Measurements from ENCODE around the gene TMEM52.
A peak's percentile ranks its signal among the peaks of the same experiment; 100 is the strongest.

The TMEM52 gene

DNA sequence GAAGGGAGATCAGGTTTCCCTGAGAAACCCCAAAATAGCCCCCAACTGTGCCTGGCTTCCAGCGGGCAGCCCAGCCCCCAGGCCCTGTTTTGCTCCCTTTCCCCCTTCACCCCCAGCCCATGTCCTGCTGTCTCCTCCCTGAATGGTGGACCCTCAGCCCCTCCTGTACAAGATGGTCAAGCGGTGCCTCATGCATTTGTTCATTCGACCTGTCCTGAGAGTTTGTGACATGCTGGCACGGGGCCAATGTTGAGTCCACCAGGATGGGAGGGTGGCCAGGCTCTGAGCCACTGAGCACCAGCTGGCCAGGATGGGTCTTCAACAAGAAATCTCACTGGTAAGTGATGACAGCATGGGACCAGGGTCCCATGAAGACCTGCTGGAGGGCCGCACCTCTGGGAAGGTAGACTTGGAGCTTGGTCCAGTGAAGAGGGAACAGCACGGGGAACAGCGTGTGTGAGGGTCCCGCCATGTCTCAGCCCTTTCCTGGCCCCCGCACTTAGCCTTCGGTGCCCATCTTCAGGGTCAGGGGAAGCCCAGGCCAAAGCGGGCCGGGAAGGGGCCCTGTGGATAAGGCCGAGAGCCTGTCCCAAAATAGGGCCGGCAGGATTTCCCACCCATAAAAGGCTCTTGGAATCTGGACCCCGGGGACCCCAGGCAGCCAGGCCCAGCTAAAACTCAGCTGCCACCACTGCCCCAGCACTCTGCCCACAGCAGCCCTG is 3.9 kb downstream of the TMEM52 start, which contains the start of gene CALML6:
CALML6 (plus strand) TSS at position 290 of the 722 bp plus-strand sequence; CDS start at position 311, 21 bp downstream.
- DNase-seq (ENCODE audit: low read depth in 2 of 2) = no peak

DNA sequence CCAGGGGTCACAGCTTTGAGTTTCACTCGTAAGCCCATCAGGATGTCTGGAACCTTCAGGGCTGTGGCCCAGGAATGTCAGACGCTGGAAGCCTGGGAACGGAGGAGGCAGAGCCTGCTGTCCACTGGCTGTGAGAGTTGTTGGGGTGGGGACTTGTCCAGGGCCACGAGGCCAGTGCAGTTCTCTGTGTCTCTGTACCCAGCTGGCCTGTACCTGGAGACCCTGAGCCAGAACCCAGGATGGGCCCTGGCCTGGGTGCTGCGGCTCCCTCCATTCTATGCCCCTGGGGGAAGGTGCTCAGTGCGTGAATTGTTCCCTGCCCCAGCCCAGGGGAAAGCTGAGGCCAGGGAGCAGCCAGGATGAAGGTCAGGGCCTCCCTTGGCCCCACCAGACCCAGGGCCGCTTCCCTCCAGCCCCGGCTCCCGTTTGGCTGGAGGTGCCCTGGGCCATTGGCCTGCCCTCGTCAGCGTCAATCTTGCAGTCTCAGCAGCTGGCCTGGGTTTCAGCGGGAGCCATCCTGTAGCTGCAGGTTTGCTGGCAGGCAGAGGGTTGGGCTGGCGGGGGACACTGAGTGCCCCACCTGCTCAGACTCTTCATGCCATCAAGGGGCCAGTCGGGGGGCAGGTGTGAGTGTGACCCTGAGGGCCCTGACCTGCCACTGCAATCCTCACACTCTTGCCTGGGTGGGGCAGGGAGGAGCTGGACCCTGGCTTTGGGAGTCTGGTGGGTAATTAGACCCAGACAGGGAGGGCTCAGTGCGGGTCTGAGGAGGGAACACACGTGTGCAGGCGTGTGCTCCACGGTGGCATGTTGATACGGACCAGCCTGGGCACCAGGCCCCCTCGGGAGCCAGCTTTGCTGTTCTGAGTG is 4.7 kb downstream of the TMEM52 start:
- no peak for DNase-seq (ENCODE audit: low read depth in 2 of 2)

DNA sequence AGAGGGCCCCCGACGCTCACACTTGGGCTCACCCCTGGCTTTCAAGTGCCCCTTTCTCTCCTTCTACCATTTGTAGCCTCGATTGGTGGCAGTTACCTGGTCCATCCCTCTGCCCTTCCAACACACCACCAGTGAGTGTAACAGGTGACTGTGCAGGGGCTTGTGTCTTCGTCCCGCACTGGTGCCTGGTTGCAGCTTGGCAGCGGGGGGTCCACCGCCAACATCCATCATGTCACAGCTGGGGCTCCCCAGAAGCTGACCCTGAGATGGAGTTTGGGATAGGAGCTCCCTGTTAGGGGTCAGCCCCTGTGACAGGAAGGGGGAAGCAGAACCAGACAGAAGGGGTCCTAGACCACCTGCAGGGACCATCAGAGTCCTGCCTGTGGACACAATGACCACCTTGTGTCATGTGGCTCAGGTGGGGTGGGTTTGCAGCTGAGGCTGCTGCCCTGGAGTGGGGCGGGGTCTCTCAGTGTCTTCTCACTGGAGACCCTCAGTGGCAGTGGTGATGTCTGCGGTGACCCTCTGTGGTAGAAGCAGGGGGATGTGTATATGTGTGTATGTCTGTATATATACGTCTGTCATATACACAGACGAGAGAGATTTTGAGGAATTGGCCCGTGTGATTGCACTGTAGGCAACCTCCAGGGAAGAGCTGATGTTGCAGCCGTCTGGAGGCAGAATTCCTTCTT is 7.6 kb downstream of the TMEM52 start:
- DNase-seq (ENCODE audit: low read depth in 2 of 2) = no peak

DNA sequence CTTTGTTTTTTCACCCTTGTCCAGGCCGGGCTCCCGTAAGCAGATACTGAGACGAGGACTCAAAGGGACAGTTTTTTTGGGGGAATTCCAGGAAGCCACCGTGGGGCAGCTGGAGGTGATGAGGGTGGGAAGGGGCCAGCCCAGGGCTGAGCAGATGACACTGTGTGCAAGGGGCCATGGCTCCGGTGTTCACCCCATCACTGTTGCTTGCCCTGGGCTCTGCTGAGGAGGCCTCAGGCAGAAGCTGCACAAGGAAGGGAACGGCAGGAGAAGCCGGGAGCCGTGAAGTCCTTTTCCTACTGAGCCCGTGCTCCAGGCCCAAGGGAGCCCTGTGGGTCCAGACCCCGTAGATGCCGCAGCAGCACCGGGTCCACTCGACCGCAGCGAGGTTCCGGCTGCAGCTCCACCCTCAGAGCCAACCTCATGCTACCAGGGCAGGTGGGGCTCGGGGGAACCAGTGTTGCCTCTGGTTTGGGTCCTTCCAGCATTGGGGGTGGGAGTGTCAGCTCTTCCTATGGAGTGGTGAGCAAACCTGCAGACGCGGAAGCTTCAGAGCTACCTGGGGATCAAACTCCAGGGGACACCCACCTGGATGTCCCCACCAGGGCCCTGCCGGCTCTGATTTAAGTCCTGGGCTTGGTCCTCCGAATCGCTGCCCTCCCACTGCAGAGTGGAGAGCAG is 8.3 kb downstream of the TMEM52 start:
- DNase-seq (ENCODE audit: low read depth in 2 of 2) = no peak

DNA sequence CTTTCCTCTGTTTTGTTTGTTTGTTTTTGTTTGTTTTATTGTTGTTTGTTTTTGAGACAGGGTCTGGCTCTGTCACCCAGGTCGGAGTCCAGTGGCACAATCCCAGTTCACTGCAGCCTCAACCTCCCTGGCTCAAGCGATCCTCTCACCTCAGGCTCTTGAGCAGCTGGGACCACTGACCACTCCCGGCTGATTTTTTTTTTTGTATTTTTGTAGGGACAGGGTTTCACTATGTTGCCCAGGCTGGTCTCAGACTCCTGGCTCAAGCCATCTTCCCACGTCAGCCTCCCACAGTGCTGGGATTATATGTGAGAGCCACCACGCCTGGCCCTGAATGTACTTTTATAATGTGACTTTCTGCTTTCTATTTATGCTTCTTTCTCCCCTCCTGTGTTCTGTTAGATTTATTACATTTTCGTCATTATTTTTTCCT is 9.0 kb downstream of the TMEM52 start:
- DNase-seq (ENCODE audit: low read depth in 2 of 2) = no peak

DNA sequence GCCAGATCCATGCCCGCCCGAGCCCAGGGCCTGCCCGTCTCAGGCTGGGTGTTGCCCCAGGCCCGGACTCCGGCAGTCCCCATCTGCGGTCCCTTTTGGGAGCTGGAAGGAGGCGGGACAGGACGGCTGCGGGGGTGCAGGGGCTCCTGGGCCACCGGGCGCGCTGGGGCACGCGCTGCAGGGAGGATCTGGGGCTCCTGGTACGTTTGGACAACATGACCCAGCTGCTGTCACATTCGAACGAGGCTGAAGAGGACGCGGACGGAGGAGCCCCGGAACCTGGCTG is 10.6 kb downstream of the TMEM52 start:
- no peak for DNase-seq (ENCODE audit: low read depth in 2 of 2)

DNA sequence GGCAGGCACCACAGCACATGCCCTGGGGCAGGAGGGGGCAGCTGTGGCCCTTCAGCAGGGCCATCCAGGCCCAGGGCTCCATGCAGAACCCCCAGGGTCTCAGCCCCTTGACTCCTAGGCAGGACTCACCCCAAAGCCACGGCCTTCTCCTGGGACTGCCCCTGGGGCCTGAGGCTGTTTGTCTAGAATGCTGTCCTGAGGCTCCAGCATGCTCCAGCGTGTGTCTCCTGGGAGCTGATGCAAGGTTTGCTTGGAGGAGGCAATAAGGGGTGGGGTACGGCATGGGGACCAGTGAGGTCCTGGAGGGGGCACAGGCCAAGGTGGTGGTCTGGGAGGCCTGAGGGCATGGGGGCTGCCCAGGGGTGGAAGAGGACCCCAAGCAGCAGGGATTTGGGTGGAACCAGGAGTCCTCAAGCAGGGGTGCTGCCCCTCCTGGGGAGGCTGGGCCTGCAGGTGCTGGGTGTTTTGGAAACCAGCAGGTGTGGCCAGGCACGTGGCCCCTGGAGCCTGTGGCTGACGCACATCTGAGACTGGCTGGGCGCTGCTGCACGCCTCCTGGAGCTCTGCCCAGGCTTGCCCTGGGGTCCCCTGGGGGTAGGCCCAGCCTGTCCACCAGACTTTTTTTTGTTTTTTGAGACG is 11.9 kb downstream of the TMEM52 start:
- no peak for DNase-seq (ENCODE audit: low read depth in 2 of 2)

DNA sequence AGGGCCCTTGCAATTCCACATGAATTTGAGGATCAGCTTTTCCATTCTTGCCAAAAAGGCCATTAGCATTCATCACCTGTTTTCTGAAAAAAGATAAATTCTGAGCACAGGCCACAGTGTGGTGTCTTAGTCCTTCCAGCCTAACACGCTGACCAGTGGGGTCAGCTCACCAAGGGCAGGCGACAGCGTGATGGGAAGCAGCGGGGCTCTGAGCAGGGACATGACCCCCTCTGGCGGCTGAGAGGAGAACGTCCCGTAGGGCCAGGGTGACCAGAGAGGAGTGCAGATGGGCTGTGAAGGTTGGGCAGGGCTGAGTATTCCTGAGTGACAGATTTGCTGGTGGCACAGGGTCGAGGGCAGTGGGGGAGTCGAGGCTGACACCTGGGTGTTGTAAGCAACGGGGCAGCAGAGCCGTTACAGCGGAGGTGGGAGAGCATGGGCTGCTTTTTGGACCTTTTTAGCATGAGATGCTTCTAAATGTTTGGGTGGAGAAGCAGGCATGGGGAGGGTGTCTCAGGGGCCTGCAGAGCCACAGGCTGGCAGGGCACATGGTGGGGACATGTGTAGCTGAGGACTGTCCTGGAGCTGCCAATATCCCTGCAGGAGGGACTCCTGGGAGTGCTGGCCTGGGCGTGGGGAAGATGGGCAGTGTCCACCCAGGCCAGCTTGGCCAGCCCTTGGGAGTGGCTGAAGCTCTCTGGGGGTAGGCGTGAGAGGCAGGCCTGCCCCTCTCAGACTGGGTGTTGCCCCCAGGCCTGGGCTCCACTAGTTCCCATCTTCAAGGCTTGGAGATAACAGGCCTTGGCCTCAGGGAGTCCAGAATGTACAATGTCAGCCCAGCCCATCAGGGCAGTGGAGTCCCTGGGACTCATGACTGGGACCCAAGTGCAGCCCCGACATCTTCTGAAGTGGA is 12.6 kb downstream of the TMEM52 start:
- DNase-seq (ENCODE audit: low read depth in 2 of 2) = peak; percentile 56 to 60

DNA sequence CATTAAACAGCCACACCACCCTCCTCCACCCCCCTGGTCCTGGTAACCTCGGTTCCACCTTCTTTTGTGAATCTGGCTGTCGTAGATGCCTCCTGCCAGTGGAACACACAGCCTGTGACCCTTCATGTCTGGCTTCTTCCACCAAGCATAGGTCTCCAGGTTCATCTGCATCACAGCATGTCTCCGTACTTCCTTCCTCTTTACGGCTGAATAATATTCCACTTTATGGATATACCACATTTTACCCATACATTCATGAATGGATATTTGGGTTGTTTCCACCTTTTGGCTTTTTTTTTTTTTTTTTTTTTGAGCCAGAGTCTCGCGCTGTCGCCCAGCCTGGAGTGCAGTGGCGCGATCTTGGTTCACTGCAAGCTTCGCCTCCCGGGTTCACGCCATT is 15.9 kb downstream of the TMEM52 start:
- DNase-seq (ENCODE audit: low read depth in 2 of 2) = no peak

DNA sequence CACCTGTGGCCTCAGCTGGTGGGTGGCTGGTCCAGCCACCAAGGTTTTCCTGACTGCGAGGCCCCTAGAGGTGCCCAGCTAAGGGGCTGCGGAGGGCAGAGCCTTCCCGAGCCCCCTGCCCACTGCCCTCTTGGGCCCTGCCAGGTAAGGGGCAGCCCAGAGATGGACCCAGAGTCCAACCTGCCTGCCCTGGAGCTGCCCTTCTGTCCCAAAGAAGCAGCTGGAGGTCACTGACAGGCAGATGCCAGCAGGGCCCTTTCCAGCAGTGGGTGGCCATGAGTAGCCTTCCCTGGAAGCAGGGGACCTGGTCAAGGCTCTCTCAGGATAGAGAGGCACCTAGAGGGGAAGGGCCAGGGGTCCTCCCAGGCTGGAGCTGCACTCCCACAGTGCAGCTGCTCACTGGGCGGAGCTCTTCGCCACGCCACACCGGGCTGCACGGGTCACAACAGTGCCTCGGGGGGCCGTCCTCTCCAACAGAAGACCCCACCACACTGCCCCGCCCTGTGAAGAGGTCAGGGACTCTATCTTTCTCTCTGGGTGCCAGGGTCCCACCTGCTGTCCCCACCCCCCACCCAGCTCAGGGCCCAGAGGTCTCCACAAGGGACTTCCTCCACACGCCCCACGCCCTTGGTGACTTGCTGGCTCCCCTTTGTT is 17.3 kb downstream of the TMEM52 start:
- DNase-seq (ENCODE audit: low read depth in 2 of 2) = no peak

DNA sequence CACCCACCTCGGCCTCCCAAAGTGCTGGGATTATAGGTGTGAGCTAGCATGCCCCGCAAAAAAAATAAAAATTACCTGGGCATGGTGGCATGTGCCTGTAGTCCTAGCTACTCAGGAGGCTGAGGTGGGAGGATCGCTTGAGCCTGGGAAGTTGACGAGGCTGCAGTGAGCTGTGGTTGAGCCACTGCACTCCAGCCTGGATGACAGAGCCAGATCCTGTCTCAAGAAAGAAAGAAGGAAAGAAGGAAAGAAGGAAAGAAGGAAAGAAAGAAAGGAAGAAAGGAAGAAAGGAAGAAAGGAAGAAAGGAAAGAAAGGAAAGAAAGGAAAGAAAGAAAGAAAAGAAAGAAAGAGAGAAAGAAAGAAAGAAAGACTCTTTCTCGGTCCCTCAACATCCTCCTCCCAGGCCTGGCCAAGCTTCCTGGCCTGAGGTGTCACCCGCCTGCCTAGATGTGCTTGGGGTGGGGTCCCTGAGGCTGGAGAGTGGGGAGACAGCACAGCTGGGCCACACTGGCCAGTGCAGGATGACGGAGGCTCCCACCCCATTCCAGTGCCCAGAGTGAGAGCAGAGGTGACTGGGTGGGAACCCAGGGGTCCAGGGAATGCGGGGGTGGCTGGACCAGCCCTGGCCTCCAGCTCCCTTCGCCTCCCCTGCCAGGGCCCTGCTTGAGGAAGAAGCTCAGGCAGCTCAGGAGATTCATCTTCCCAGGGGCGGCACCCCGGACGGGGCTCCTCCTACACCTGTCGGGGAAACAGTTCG is 18.0 kb downstream of the TMEM52 start:
- no peak for DNase-seq (ENCODE audit: low read depth in 2 of 2)

DNA sequence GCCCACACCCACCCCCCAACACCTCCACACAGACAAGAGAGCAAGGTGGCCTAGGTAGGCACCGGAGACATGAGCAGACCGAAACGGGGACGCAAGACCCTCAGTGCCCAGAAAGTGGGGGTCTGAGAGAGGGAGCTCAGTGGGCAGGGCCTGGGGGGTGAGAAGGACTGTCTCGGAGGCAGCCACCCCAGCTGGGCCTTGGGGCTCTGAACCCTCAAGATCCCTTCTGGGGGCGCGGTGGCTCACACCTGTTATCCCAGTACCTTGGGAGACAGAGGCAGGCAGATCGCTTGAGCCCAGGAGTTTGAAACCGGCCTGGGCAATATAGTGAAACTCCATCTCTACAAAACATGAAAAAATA is 19.1 kb downstream of the TMEM52 start:
- no peak for DNase-seq (ENCODE audit: low read depth in 2 of 2)

DNA sequence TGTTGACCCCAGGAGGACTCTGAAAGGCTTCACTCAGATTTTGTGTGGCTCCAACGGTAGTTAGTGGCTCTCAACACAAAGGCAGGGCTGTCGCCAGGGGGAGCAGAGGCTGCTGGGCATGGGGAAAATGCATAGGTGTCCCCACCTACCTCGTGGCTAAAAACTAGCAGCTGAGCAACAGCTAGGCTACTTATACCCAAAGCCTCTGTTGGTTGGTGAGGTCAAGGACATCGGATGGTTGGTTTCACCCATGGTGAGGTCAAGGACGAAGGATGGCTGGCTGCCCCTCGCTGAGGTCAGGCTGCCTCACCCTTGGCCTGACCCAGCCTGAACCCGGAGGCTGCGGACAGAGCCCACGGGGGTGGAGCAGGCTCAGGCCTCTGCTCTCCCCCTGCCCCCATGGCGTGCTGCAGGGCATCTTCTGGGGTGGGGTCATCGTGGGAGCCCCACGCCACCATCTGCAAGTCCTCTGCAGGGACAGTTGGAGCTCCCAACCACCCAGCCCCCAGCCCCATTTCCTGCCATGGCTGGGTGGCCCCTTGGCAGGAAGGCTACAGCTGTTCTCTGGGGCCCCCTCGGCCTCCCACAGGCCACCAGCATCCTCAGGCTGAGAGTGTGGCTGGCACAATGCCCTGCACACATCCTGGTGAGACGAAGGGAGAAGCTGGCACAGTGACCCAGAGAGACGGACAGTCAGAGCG is 19.7 kb downstream of the TMEM52 start:
- no peak for DNase-seq (ENCODE audit: low read depth in 2 of 2)

DNA sequence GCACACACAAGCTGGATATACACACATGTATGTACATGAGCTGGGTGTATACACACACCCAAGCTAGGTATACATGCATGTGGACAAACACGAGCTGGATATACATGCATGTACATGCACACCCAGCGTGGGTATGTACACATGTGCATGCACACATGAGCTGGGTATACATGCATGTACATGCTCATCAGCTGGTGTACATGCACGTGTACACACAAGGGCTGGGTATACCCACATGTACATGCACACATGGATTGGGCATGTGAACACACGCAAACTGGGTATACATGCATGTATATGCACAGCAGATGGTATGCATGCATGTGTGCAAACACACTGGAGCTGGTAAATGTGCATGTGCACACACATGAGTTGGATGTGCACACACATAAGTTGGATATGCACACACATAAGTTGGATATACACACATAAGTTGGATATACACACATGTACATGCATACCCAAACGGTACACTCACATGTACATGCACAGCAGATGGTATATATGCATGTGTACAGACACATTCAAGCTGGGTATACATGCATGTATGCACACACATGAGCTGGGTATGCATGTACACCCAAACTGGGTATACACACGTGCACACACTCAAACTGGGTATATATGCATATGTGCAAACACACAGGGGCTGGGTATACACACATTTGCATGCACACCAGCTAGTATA is 20.7 kb downstream of the TMEM52 start:
- no peak for DNase-seq (ENCODE audit: low read depth in 2 of 2)

DNA sequence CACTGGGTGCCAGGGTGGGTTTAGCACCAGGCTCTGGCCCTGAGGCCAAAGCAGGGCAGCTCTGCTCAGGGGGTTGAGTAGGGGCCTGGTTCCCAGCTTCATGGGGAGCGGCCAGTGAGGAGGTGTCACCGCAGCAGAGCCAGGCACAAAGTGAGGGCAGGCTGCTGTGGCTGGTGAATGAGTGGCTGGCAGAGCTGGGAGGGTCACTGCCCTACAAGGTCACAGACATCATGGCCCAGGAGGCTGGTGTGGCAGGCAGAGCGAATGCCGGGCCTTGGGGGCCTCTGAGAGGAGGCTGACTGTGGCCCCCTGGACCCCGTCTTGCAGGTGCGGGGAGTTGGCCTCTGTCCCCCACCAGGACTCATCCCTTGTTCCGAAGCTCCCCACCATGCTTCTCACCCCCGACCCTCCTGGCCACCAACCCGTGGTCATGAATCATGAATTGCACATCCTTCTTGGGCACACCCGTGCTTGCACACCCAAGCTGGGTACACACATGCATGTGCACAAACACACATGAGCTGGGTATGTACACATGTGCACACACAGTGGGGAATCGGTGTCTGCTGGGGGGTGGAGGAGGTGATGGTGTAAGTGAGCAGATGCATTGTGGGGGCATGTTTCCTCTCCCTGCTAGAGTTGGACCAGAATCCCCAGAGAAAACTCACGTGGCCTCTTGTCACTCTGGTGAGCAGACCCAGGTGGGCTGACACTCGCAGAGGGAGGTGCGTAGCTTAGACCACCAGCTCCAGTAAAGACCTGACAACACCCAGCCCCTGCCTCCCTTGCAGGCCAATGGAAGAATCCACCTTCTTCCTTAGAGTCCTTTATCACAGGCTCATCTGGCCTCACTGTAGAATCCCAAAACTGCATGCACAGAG is 23.4 kb downstream of the TMEM52 start:
- DNase-seq (ENCODE audit: low read depth in 2 of 2) = no peak

DNA sequence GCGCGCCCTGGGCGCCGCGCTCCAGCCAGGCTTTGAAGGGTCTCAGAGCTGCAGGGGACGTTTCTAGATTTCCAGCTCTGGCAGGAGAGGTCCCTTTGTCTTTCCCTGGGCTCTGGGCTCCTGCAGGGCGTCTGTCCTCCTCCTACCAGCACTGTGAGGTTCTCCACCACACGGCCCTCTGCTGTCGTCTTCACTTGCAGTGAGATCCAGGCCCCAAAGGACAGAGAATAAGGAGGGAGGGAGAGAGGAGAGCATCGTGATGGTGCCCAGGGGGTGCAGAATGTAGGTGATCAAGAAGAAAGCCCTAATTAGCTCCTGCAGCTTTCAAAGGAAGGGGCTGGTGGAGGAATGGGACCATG is 24.0 kb downstream of the TMEM52 start:
- no peak for DNase-seq (ENCODE audit: low read depth in 2 of 2)

Measured in activated CD4-positive, alpha-beta T cell treated with anti-CD3 and anti-CD28 coated beads for 24 hours (primary cell).